Gastrocnemius medialis (tissue), 4 donors: ENCODE measurements around the gene MED28.

ENCODE experiments used
- POLR2A ChIP-seq, 2 donors: fragments of 450-650 bp; IDR thresholded peaks; one replicate each; pipeline ENCODE4 v1.6.1; 2017; ENCODE audit warnings: antibody characterized with exemption in 2 of 2, mild to moderate bottlenecking in 2 of 2, moderate library complexity in 2 of 2
- TF ChIP-seq, protein P1 (sequence below), 5 experiments: fragments of 450-650 bp in 3 of 5; fragments of 200-600 bp in 2 of 5; sonication (generic) in 2 of 5; IDR thresholded peaks in 4 of 5; conservative IDR thresholded peaks in 1 of 5; 1 replicate in 4 of 5; 2 replicates in 1 of 5; pipeline ENCODE4 v1.5.1; 2016 to 2019; ENCODE audit warnings: antibody characterized with exemption in 5 of 5, mild to moderate bottlenecking in 3 of 5, moderate library complexity in 3 of 5

GRCh38 chr4:17618926-17619325 is 4.5 kb downstream of the MED28 start:
- TF ChIP-seq, protein P1, sequence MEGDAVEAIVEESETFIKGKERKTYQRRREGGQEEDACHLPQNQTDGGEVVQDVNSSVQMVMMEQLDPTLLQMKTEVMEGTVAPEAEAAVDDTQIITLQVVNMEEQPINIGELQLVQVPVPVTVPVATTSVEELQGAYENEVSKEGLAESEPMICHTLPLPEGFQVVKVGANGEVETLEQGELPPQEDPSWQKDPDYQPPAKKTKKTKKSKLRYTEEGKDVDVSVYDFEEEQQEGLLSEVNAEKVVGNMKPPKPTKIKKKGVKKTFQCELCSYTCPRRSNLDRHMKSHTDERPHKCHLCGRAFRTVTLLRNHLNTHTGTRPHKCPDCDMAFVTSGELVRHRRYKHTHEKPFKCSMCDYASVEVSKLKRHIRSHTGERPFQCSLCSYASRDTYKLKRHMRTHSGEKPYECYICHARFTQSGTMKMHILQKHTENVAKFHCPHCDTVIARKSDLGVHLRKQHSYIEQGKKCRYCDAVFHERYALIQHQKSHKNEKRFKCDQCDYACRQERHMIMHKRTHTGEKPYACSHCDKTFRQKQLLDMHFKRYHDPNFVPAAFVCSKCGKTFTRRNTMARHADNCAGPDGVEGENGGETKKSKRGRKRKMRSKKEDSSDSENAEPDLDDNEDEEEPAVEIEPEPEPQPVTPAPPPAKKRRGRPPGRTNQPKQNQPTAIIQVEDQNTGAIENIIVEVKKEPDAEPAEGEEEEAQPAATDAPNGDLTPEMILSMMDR (IDR thresholded peaks at IDR 0.05 in 4 of 5, conservative IDR thresholded peaks at IDR 0.05 in 1 of 5): no peak
- TF ChIP-seq POLR2A (IDR thresholded peaks at IDR 0.05): no peak
